ENCODE data around the gene CSF1. TPM values are rescaled to one million over a fixed set of nuclear protein-coding genes. Genes with fewer than 3 reads are reported as not detected.
A peak's percentile ranks its signal among the peaks of the same experiment; 100 is the strongest.

Gene CSF1
- total and polyA plus RNA-seq, 2 experiments from 2014 or later = 9.1 to 19.1 TPM

- H4K20me1 ChIP-seq (ENCODE audit: insufficient read depth, poor library complexity, severe bottlenecking) = no peaks in the 10 kb centered on the region
- WGBS (ENCODE audit: low lambda C conversion rate, missing lambda C conversion rate) = 98% methylated on average over 8 of the region's 8 CpGs
- H3K4me1 ChIP-seq (ENCODE audit: insufficient read depth) = no peaks in the 10 kb centered on the region
- H3K9me2 ChIP-seq (replicated peaks; ENCODE audit: insufficient read depth) = no peaks in the 10 kb centered on the region
- no peak overlapping the region for H3K4me3 ChIP-seq
- no peak overlapping the region for H3K4me2 ChIP-seq
- H3K79me2 ChIP-seq = no peaks in the 10 kb centered on the region
- no peaks in the 10 kb centered on the region for H3K27me3 ChIP-seq
- TF ChIP-seq CTCF (IDR thresholded peaks at IDR 0.05; ENCODE audit: poor library complexity) (no peak), EZH2phosphoT487 (IDR thresholded peaks at IDR 0.05; ENCODE audit: low read depth, severe bottlenecking, unreplicated experiment) (no peak), EZH2 (IDR thresholded peaks at IDR 0.05; ENCODE audit: borderline replicate concordance) (no peak)
- H3K27ac ChIP-seq = no peak overlapping the region
- H2AFZ ChIP-seq = no peak overlapping the region
- H3K9me3 ChIP-seq (ENCODE audit: low read depth) = no peaks in the 10 kb centered on the region
- H3K36me3 ChIP-seq (replicated peaks; ENCODE audit: insufficient read depth, low read depth) = no peaks in the 10 kb centered on the region
- no peak for DNase-seq (ENCODE audit: low spot score)
Measured at GRCh38 chr1:109922326-109922725, 11.7 kb downstream of the CSF1 start.

GRCh38 chr1:109923131-109923945 lies 12.7 kb downstream of the CSF1 start:
- Histone ChIP-seq H3K4me3 (no peak overlapping the region), H3K9me2 (replicated peaks; ENCODE audit: insufficient read depth) (no peaks in the 10 kb centered on the region), H3K4me1 (ENCODE audit: insufficient read depth) (peaks cover 7% of the 10 kb centered on the region), H3K9me3 (ENCODE audit: low read depth) (no peaks in the 10 kb centered on the region), H3K27me3 (no peaks in the 10 kb centered on the region), H2AFZ (no peak overlapping the region), H4K20me1 (ENCODE audit: insufficient read depth, poor library complexity, severe bottlenecking) (no peaks in the 10 kb centered on the region), H3K36me3 (replicated peaks; ENCODE audit: insufficient read depth, low read depth) (no peaks in the 10 kb centered on the region), H3K4me2 (no peak overlapping the region), H3K27ac (no peak overlapping the region), H3K79me2 (no peaks in the 10 kb centered on the region)
- DNase-seq (ENCODE audit: low spot score) = no peak
- WGBS (ENCODE audit: low lambda C conversion rate, missing lambda C conversion rate) = 83% methylated on average over 16 of the region's 17 CpGs
- TF ChIP-seq CTCF (IDR thresholded peaks at IDR 0.05; ENCODE audit: poor library complexity) (peak; percentile 30), EZH2 (IDR thresholded peaks at IDR 0.05; ENCODE audit: borderline replicate concordance) (no peak), EZH2phosphoT487 (IDR thresholded peaks at IDR 0.05; ENCODE audit: low read depth, severe bottlenecking, unreplicated experiment) (no peak)

GRCh38 chr1:109923946-109924275 lies 13.3 kb downstream of the CSF1 start:
- H3K4me1 ChIP-seq (ENCODE audit: insufficient read depth) = peaks cover 8% of the 10 kb centered on the region
- no peaks in the 10 kb centered on the region for H3K9me3 ChIP-seq (ENCODE audit: low read depth)
- no peaks in the 10 kb centered on the region for H3K9me2 ChIP-seq (replicated peaks; ENCODE audit: insufficient read depth)
- H3K79me2 ChIP-seq = no peaks in the 10 kb centered on the region
- H4K20me1 ChIP-seq (ENCODE audit: insufficient read depth, poor library complexity, severe bottlenecking) = no peaks in the 10 kb centered on the region
- H2AFZ ChIP-seq = no peak overlapping the region
- TF ChIP-seq EZH2phosphoT487 (IDR thresholded peaks at IDR 0.05; ENCODE audit: low read depth, severe bottlenecking, unreplicated experiment) = no peak
- no peak for TF ChIP-seq EZH2 (IDR thresholded peaks at IDR 0.05; ENCODE audit: borderline replicate concordance)
- no peak for TF ChIP-seq CTCF (IDR thresholded peaks at IDR 0.05; ENCODE audit: poor library complexity)
- 87% methylated on average over 12 of the region's 12 CpGs for WGBS (ENCODE audit: low lambda C conversion rate, missing lambda C conversion rate)
- no peak overlapping the region for H3K4me2 ChIP-seq
- no peak for DNase-seq (ENCODE audit: low spot score)
- no peak overlapping the region for H3K27ac ChIP-seq
- H3K36me3 ChIP-seq (replicated peaks; ENCODE audit: insufficient read depth, low read depth) = no peaks in the 10 kb centered on the region
- no peak overlapping the region for H3K4me3 ChIP-seq
- no peaks in the 10 kb centered on the region for H3K27me3 ChIP-seq
